Measurements from ENCODE around the gene VWF. TPM values are rescaled to one million over a fixed set of nuclear protein-coding genes. Genes with fewer than 3 reads are reported as not detected.
"Not testable (repeated sequence)": the region's sequence is repeated elsewhere in the genome, so short reads cannot be mapped to it uniquely, and the experiment has no call there.

The VWF gene
- total RNA-seq, 1 experiment from 2014 or later, result not detected

- intact Hi-C loops (cut with micrococcal nuclease), result no loop called here
- ATAC-seq, result no peak
- no peaks in the 10 kb centered on the region for H3K9me3 ChIP-seq (ENCODE audit: low read length)
- H3K4me3 ChIP-seq (ENCODE audit: low read length), result no peak overlapping the region
- H3K36me3 ChIP-seq (ENCODE audit: low read depth, low read length), result no peaks in the 10 kb centered on the region
- no peak overlapping the region for H3K4me2 ChIP-seq (ENCODE audit: low read length)
- H4K20me1 ChIP-seq (ENCODE audit: low read length), result no peaks in the 10 kb centered on the region
- H3K27ac ChIP-seq (ENCODE audit: low read length), result no peak overlapping the region
- H3F3A ChIP-seq (ENCODE audit: low read length, unreplicated experiment), result peaks cover 4% of the 10 kb centered on the region
- TF ChIP-seq CTCF (conservative IDR thresholded peaks at IDR 0.05; ENCODE audit: low read depth, low read length), result no peak
- TF ChIP-seq EZH2phosphoT487 (IDR thresholded peaks at IDR 0.05; ENCODE audit: borderline replicate concordance, low read length), result no peak
- no peak for TF ChIP-seq EZH2 (IDR thresholded peaks at IDR 0.05; ENCODE audit: low read length, unreplicated experiment)
- CTCF ChIA-PET, result no interaction called here
- no peak overlapping the region for H2AFZ ChIP-seq (ENCODE audit: low read length)
- H3K9ac ChIP-seq (ENCODE audit: low read length), result no peak overlapping the region
- no peak for DNase-seq
- no peaks in the 10 kb centered on the region for H3K79me2 ChIP-seq (ENCODE audit: low read length)
- H3K9me2 ChIP-seq (replicated peaks; ENCODE audit: low read length), result no peaks in the 10 kb centered on the region
- peaks cover 21% of the 10 kb centered on the region for H3K4me1 ChIP-seq (ENCODE audit: insufficient read depth, low read length)
- no TSS peak for BruUV-seq (replicated peaks)
- H3K27me3 ChIP-seq (ENCODE audit: low read length), result no peaks in the 10 kb centered on the region
- POLR2A ChIA-PET (ENCODE audit: unreplicated experiment), result no interaction called here
Observed at GRCh38 chr12:6165395-6165794, 40.9 kb upstream of the VWF start.

- DNase-seq (no peak), ATAC-seq (no peak)
- POLR2A ChIA-PET (ENCODE audit: unreplicated experiment), result no interaction called here
- Histone ChIP-seq H3K4me1 (ENCODE audit: insufficient read depth, low read length) (peaks cover 19% of the 10 kb centered on the region), H2AFZ (ENCODE audit: low read length) (no peak overlapping the region), H3K27ac (ENCODE audit: low read length) (no peak overlapping the region), H3F3A (ENCODE audit: low read length, unreplicated experiment) (peaks cover 4% of the 10 kb centered on the region), H3K4me2 (ENCODE audit: low read length) (no peak overlapping the region), H3K27me3 (ENCODE audit: low read length) (no peaks in the 10 kb centered on the region), H3K79me2 (ENCODE audit: low read length) (no peaks in the 10 kb centered on the region), H3K4me3 (ENCODE audit: low read length) (no peak overlapping the region), H4K20me1 (ENCODE audit: low read length) (no peaks in the 10 kb centered on the region), H3K9me2 (replicated peaks; ENCODE audit: low read length) (no peaks in the 10 kb centered on the region), H3K36me3 (ENCODE audit: low read depth, low read length) (no peaks in the 10 kb centered on the region), H3K9ac (ENCODE audit: low read length) (no peak overlapping the region), H3K9me3 (ENCODE audit: low read length) (no peaks in the 10 kb centered on the region)
- TF ChIP-seq EZH2 (IDR thresholded peaks at IDR 0.05; ENCODE audit: low read length, unreplicated experiment) (no peak), EZH2phosphoT487 (IDR thresholded peaks at IDR 0.05; ENCODE audit: borderline replicate concordance, low read length) (no peak), CTCF (conservative IDR thresholded peaks at IDR 0.05; ENCODE audit: low read depth, low read length) (no peak)
- intact Hi-C loops (cut with micrococcal nuclease), result no loop called here
- CTCF ChIA-PET, result interaction anchor here (0.6 kb wide), 1 partner anchor 174 kb away, joined by 3 read pairs; no protein-coding TSS in a partner anchor
- BruUV-seq (replicated peaks), result no TSS peak
Observed at GRCh38 chr12:6163416-6164060, 39.1 kb upstream of the VWF start.

- no peak overlapping the region for H2AFZ ChIP-seq (ENCODE audit: low read length)
- no peaks in the 10 kb centered on the region for H3F3A ChIP-seq (ENCODE audit: low read length, unreplicated experiment)
- CTCF ChIA-PET, result no interaction called here
- BruUV-seq (replicated peaks), result no TSS peak
- no peak overlapping the region for H3K4me3 ChIP-seq (ENCODE audit: low read length)
- H3K36me3 ChIP-seq (ENCODE audit: low read depth, low read length), result no peaks in the 10 kb centered on the region
- H3K9me3 ChIP-seq (ENCODE audit: low read length), result no peaks in the 10 kb centered on the region
- no peaks in the 10 kb centered on the region for H3K9me2 ChIP-seq (replicated peaks; ENCODE audit: low read length)
- POLR2A ChIA-PET (ENCODE audit: unreplicated experiment), result no interaction called here
- H3K27ac ChIP-seq (ENCODE audit: low read length), result no peak overlapping the region
- DNase-seq, result no peak
- TF ChIP-seq EZH2phosphoT487 (IDR thresholded peaks at IDR 0.05; ENCODE audit: borderline replicate concordance, low read length), result no peak
- no peak for TF ChIP-seq CTCF (conservative IDR thresholded peaks at IDR 0.05; ENCODE audit: low read depth, low read length)
- TF ChIP-seq EZH2 (IDR thresholded peaks at IDR 0.05; ENCODE audit: low read length, unreplicated experiment), result no peak
- no peaks in the 10 kb centered on the region for H4K20me1 ChIP-seq (ENCODE audit: low read length)
- no peaks in the 10 kb centered on the region for H3K79me2 ChIP-seq (ENCODE audit: low read length)
- no peak overlapping the region for H3K9ac ChIP-seq (ENCODE audit: low read length)
- no peaks in the 10 kb centered on the region for H3K27me3 ChIP-seq (ENCODE audit: low read length)
- H3K4me2 ChIP-seq (ENCODE audit: low read length), result no peak overlapping the region
- no peak for ATAC-seq
- no peaks in the 10 kb centered on the region; the same call in 1 of the 2 replicates for H3K4me1 ChIP-seq (ENCODE audit: insufficient read depth, low read length)
- intact Hi-C loops (cut with micrococcal nuclease), result no loop called here
Observed at GRCh38 chr12:6161124-6161882, 36.8 kb upstream of the VWF start.

- H3K9me2 ChIP-seq (replicated peaks; ENCODE audit: low read length); POLR2A ChIA-PET (ENCODE audit: unreplicated experiment); H3K9me3 ChIP-seq (ENCODE audit: low read length); H3K79me2 ChIP-seq (ENCODE audit: low read length); H2AFZ ChIP-seq (ENCODE audit: low read length); H3K4me2 ChIP-seq (ENCODE audit: low read length); CTCF ChIA-PET; intact Hi-C loops (cut with micrococcal nuclease); H3K36me3 ChIP-seq (ENCODE audit: low read depth, low read length); H3K27me3 ChIP-seq (ENCODE audit: low read length); H4K20me1 ChIP-seq (ENCODE audit: low read length); DNase-seq; BruUV-seq (replicated peaks); H3K27ac ChIP-seq (ENCODE audit: low read length); H3F3A ChIP-seq (ENCODE audit: low read length, unreplicated experiment); ATAC-seq; H3K9ac ChIP-seq (ENCODE audit: low read length); H3K4me1 ChIP-seq (ENCODE audit: insufficient read depth, low read length); H3K4me3 ChIP-seq (ENCODE audit: low read length): not testable (repeated sequence)
Observed at GRCh38 chr12:6160049-6160649, 35.7 kb upstream of the VWF start.

Measured in PC-3 (cell line).